Measurements from ENCODE around the gene FSTL4. TPM values are rescaled to one million over a fixed set of nuclear protein-coding genes. Genes with fewer than 3 reads are reported as not detected.

The FSTL4 gene
- total and polyA plus RNA-seq, 12 donors: 0.48 to 5.2 (median 2.3) TPM

DNA sequence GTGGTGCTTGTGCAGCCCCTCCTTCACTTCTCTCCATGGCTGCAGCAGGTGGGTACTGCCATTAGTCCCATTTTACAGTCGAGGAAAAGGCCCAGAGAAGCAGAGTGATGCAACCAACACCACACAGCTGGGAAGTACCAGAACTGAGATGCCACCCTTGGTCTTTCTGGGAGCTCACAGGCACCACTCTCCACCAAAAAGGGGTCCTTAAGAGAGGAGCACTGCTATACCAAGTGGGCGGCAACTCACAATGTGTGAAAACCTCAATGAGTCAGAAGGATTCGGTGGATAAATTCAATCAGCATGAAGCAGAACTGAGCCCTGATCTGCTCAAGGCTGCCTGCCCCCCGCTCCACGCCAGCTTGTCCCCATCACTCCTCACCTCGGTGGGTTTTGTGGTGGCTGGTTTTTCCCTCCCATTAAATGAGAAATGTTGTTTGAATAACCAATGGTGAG, 213.7 kb downstream of the FSTL4 start:
- H3K27me3 ChIP-seq: no peaks in the 10 kb centered on the region

DNA sequence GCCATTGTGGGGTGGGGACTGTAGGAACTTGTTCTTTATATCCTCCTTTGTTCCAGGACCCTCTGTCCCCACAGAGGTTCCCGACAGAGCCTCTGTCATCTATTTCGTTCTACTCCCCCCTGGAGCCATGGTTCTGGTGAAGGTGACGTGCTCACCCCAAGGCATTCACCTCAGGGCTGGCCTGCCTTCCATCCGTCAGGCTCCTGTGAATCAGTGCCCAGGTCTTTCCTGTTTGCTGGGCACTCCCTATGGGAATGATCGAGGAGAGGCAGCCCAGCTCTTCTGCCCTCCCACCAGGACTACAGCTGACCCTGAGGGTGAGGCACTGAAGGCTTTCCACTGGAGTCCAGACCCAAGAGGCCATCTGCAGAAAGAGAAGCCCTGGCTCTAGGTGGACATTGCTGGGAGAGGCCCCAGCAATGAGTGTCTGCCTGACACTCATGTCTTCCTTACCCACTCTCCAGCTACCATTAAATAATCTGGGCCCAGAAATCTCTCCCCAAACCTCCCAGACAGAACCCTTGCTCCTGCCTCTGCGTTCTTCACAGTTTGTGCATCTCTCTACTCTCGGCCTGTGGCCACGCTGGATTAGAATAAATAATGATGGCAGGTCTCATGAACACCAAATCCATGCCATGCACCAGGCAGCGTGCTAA, 214.2 kb downstream of the FSTL4 start:
- intact Hi-C loops (cut with DNase I): no loop called here
- Histone ChIP-seq H3K36me3 (replicated peaks in 1 of 2) (no peaks in the 10 kb centered on the region), H3K9me3 (replicated peaks in 1 of 3) (no peaks in the 10 kb centered on the region), H3K27ac (no peak overlapping the region), H3K4me3 (no peak overlapping the region), H3K4me1 (replicated peaks in 1 of 2) (no peaks in the 10 kb centered on the region), H3K27me3 (no peaks in the 10 kb centered on the region)
- DNase-seq: peak in 1 of 7 donors; percentile 17
- TF ChIP-seq POLR2A (IDR thresholded peaks at IDR 0.05): no peak
- TF ChIP-seq, protein P1, sequence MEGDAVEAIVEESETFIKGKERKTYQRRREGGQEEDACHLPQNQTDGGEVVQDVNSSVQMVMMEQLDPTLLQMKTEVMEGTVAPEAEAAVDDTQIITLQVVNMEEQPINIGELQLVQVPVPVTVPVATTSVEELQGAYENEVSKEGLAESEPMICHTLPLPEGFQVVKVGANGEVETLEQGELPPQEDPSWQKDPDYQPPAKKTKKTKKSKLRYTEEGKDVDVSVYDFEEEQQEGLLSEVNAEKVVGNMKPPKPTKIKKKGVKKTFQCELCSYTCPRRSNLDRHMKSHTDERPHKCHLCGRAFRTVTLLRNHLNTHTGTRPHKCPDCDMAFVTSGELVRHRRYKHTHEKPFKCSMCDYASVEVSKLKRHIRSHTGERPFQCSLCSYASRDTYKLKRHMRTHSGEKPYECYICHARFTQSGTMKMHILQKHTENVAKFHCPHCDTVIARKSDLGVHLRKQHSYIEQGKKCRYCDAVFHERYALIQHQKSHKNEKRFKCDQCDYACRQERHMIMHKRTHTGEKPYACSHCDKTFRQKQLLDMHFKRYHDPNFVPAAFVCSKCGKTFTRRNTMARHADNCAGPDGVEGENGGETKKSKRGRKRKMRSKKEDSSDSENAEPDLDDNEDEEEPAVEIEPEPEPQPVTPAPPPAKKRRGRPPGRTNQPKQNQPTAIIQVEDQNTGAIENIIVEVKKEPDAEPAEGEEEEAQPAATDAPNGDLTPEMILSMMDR (IDR thresholded peaks at IDR 0.05): no peak
- 81 to 94% (median 91%) methylated on average over 8 to 9 of the region's 9 CpGs for WGBS, 4 donors

More for the DNA sequence above, 213.7 kb downstream of the FSTL4 start:
- Histone ChIP-seq H3K27ac (no peak overlapping the region), H3K9me3 (replicated peaks in 1 of 3) (no peaks in the 10 kb centered on the region), H3K36me3 (replicated peaks in 1 of 2) (no peaks in the 10 kb centered on the region), H3K4me3 (no peak overlapping the region), H3K4me1 (replicated peaks in 1 of 2) (no peaks in the 10 kb centered on the region)
- 83 to 89% (median 84%) methylated on average over 6 of the region's 6 CpGs for WGBS, 4 donors
- no peak for TF ChIP-seq POLR2A (IDR thresholded peaks at IDR 0.05)
- TF ChIP-seq, protein P1 (IDR thresholded peaks at IDR 0.05): no peak
- intact Hi-C loops (cut with DNase I): no loop called here
- DNase-seq: peak in 1 of 7 donors; percentile 6

DNA sequence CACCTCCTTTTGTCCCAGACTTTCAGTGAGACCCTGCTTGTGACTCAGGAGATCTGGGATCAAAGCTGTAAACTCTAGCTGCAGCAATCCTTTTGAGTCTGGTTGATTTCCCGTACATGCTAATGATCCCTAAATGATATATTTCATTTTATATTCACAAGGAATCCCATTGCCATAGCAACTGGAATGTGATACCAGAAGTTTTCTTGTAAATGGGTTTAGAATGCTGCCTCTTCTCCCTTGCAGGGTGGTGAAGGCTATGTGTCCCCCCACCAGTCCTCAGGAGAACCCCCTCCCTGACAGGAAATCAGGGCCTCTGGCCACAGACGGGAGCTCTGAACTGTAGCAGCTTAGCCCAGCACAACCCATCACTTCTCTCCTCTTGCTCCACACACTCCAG, 215.0 kb downstream of the FSTL4 start:
- H3K4me3 ChIP-seq: no peak overlapping the region
- H3K27ac ChIP-seq: no peak overlapping the region
- 54 to 63% (median 59%) methylated on average over 2 of the region's 2 CpGs for WGBS, 4 donors
- no peaks in the 10 kb centered on the region for H3K27me3 ChIP-seq
- H3K9me3 ChIP-seq (replicated peaks in 1 of 3): no peaks in the 10 kb centered on the region
- intact Hi-C loops (cut with DNase I): no loop called here
- peak in 1 of 7 donors; percentile 7 for DNase-seq
- no peaks in the 10 kb centered on the region for H3K4me1 ChIP-seq (replicated peaks in 1 of 2)
- TF ChIP-seq POLR2A (IDR thresholded peaks at IDR 0.05): no peak
- TF ChIP-seq, protein P1 (IDR thresholded peaks at IDR 0.05): no peak
- H3K36me3 ChIP-seq (replicated peaks in 1 of 2): no peaks in the 10 kb centered on the region

DNA sequence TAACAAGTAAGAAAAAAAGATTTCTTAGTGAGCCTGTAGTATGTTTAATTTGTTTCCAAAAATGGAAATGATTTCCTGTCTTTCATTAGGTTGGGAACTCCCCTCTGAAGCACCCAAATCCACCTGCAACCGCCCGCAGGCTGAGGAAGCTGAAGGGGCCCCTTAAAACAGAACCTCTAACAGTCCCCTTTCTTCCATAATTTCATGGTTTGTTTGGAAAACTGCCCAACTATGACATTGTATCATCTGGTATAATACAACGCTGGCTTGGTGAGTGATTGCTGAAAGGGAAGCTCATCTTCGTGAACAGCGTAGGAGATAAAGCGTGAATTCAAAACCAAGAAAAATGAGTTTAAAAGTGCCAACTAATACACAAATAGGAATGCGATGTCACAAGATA, 215.5 kb downstream of the FSTL4 start:
- Histone ChIP-seq H3K4me1 (replicated peaks in 1 of 2) (no peaks in the 10 kb centered on the region), H3K27ac (no peak overlapping the region), H3K4me3 (no peak overlapping the region), H3K36me3 (replicated peaks in 1 of 2) (no peaks in the 10 kb centered on the region), H3K9me3 (replicated peaks in 1 of 3) (no peaks in the 10 kb centered on the region), H3K27me3 (no peaks in the 10 kb centered on the region)
- WGBS, 4 donors: 56 to 70% (median 64%) methylated on average over 7 of the region's 7 CpGs
- DNase-seq: peak in 1 of 7 donors; percentile 10
- no peak for TF ChIP-seq POLR2A (IDR thresholded peaks at IDR 0.05)
- TF ChIP-seq, protein P1 (IDR thresholded peaks at IDR 0.05): no peak
- intact Hi-C loops (cut with DNase I): no loop called here
